AG09309 (cell line): ENCODE measurements around the gene ZNF581.

ENCODE experiments used
- DNase-seq: peaks from one replicate; pipeline ENCODE4 v3.0.0-alpha.2; 2010; ENCODE audit warnings: low read depth
- H3K4me3 ChIP-seq: 2 replicates; pipeline ENCODE4 v1.5.1; 2011; ENCODE audit warnings: mild to moderate bottlenecking, low read depth, low read length, moderate library complexity; ENCODE audit not compliant: control insufficient read depth
- CTCF ChIP-seq: IDR thresholded peaks from 2 replicates; pipeline ENCODE4 v1.5.1; 2011; ENCODE audit warnings: mild to moderate bottlenecking, low read depth, low read length, inconsistent platforms; ENCODE audit not compliant: insufficient read depth, control insufficient read depth; ENCODE audit errors: missing control alignments

The ZNF581 gene

GRCh38 chr19:55621673-55622231 lies 21.7 kb upstream of the ZNF581 start:
- H3K4me3 ChIP-seq: no peak overlapping the region
- no peak for DNase-seq
- TF ChIP-seq CTCF: no peak

- no peak for DNase-seq
- no peak overlapping the region for H3K4me3 ChIP-seq
- TF ChIP-seq CTCF: no peak
These were observed 21.0 kb upstream of the ZNF581 start for GRCh38 chr19:55622242-55622969.

GRCh38 chr19:55623130-55623529 lies 20.3 kb upstream of the ZNF581 start:
- no peak overlapping the region for H3K4me3 ChIP-seq
- no peak for TF ChIP-seq CTCF
- DNase-seq: no peak

GRCh38 chr19:55623561-55623960 lies 19.9 kb upstream of the ZNF581 start:
- no peak overlapping the region for H3K4me3 ChIP-seq
- DNase-seq: no peak
- no peak for TF ChIP-seq CTCF

GRCh38 chr19:55624109-55625003 lies 19.1 kb upstream of the ZNF581 start, which contains the start of gene ZNF784:
TSS of gene ZNF784 (minus strand) at chr19:55624566. CDS start at chr19:55624561, 5 bp downstream.
- H3K4me3 ChIP-seq: peak within 1 kb of the TSS; percentile 59
- no peak for TF ChIP-seq CTCF
- no peak for DNase-seq

- DNase-seq: no peak
- H3K4me3 ChIP-seq: peak overlapping the region; percentile 59
- no peak for TF ChIP-seq CTCF
These were observed 18.5 kb upstream of the ZNF581 start for GRCh38 chr19:55625004-55625326.
